ENCODE results near the gene PRM1. TPM values are rescaled to one million over a fixed set of nuclear protein-coding genes. Genes with fewer than 3 reads are reported as not detected.

PRM1 gene
- total and polyA plus RNA-seq, 2 of the 4 experiments (the other 2 are of a cell fraction): not detected

DNA sequence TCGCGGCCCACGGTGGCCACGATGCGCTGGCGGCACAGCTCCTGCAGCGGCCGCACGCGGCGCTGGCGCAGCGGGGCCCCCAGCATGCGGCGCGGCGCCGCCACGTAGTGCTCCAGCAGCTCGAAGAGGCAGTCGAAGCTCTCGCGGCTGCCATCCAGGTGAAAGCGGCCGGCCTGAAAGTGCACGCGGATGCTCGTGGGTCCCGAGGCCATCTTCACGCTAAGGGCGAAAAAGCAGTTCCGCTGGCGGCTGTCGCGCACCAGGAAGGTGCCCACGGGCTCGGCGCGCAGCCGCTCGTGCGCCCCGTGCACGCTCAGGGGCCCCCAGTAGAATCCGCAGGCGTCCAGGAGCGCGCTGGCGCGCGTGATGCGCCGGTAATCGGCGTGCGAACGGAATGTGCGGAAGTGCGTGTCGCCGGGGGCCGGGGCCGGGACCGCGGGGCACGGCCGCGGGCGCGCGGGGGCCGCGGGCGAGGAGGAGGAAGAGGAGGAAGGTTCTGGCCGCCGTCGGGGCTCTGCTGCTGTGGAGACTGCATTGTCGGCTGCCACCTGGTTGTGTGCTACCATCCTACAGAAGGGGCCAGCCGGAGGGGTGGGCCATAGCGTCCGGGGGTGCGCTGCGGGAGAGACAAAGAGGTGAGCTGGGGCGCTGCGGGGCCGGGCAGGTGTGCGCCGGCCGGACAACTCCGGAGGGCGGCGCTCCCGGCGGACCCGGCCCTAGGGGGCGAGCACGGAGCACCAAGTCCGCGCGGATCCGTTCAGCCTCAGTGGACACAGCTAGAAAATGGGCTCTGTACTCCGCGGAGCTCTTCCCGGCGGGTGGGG lies 26.0 kb downstream of the PRM1 start:
- Histone ChIP-seq H4K8ac (ENCODE audit: low read depth in 2 of 2, low read length in 2 of 2) (peak overlapping the region; percentile 51 to 53; a peak in 2 of 4 replicates), H3K27ac (ENCODE audit: insufficient read depth, low read length) (peak overlapping the region; percentile 72), H3K36me3 (ENCODE audit: control insufficient read depth, insufficient read depth, low read length) (peaks cover 31% of the 10 kb centered on the region), H3K9me1 (ENCODE audit: insufficient read depth, low read length) (peaks cover 9% of the 10 kb centered on the region; the same call in 1 of the 2 replicates), H2BK20ac (ENCODE audit: low read depth, low read length) (no peak overlapping the region), H2BK15ac (ENCODE audit: low read depth, low read length) (no peak overlapping the region), H3K4ac (ENCODE audit: low read depth, low read length) (peak overlapping the region; percentile 69), H3K18ac (ENCODE audit: low read depth, low read length) (peak overlapping the region; percentile 59; the same call in 1 of the 2 replicates), H3K27me3 (ENCODE audit: control insufficient read depth, insufficient read depth, low read length) (no peaks in the 10 kb centered on the region), H2BK120ac (ENCODE audit: low read depth, low read length) (0 out of 2 replicates have a peak overlapping the region, but pooled peaks have one; percentile 18), H2BK5ac (ENCODE audit: low read depth, low read length, poor library complexity, severe bottlenecking) (peak overlapping the region; percentile 31), H2AFZ (replicated peaks; ENCODE audit: low read length, poor library complexity) (peak overlapping the region; percentile 58), H3K4me1 (ENCODE audit: control insufficient read depth, insufficient read depth, low read length) (peaks cover 21% of the 10 kb centered on the region), H3K79me1 (ENCODE audit: low read depth in 1 of 2, low read length in 2 of 2) (peaks cover 14 to 40% of the 10 kb centered on the region in 2 experiments; a peak in 3 of 4 replicates), H3K14ac (replicated peaks; ENCODE audit: low read depth, low read length) (peak overlapping the region; percentile 67), H2AK5ac (ENCODE audit: low read depth, low read length) (peak overlapping the region; percentile 65), H3K56ac (ENCODE audit: extremely low read depth, insufficient read depth, low read length) (0 out of 2 replicates have a peak overlapping the region, but pooled peaks have one; percentile 0), H3K23ac (ENCODE audit: low read depth, low read length) (0 out of 2 replicates have a peak overlapping the region, but pooled peaks have one; percentile 48), H3K9ac (ENCODE audit: low read depth, low read length) (peak overlapping the region; percentile 91), H3K4me2 (ENCODE audit: low read depth, low read length) (peak overlapping the region; percentile 82), H4K91ac (ENCODE audit: insufficient read depth, low read depth, low read length) (peak overlapping the region; percentile 49; the same call in 1 of the 2 replicates), H3K4me3 (ENCODE audit: insufficient read depth, low read depth, low read length) (peak overlapping the region; percentile 87), H4K5ac (ENCODE audit: low read depth, low read length) (no peak overlapping the region), H2AK9ac (replicated peaks; ENCODE audit: low read depth, low read length, poor library complexity) (peak overlapping the region; percentile 83), H3K9me3 (ENCODE audit: control insufficient read depth, insufficient read depth, low read length) (no peaks in the 10 kb centered on the region), H4K20me1 (ENCODE audit: insufficient read depth, low read length) (peaks cover 52% of the 10 kb centered on the region)
- DNase-seq: peak; percentile 34
- no TSS peak for BruUV-seq (replicated peaks)
- ATAC-seq (ENCODE audit: low read depth): no peak
- WGBS, 2 experiments (ENCODE audit: extremely low coverage in 2 of 2, insufficient read length in 1 of 2): 1% methylated on average over 72 of the region's 105 CpGs; no CpG with 5 or more reads in 1 of the 2 experiments
- POLR2A ChIA-PET (ENCODE audit: unreplicated experiment): interaction anchor here (0.6 to 1.8 kb wide), 12 partner anchors 19 to 290 kb away, joined by 3 to 18 read pairs (median 5); partner anchors contain the start of gene PRM3
- in situ Hi-C loops (cut with MboI; ENCODE audit: low sequenced_read_pairs): loop anchor here (5.0 kb wide), 3 partner anchors 107 to 288 kb away; no protein-coding TSS in a partner anchor
- intact Hi-C loops (cut with micrococcal nuclease): loop anchor here (1.0 to 10.0 kb wide), 6 partner anchors 120 to 291 kb away; no protein-coding TSS in a partner anchor
- CTCF ChIA-PET: interaction anchor here (0.5 to 2.6 kb wide), 22 partner anchors 13 to 327 kb away, joined by 3 to 14 read pairs (median 3); no protein-coding TSS in a partner anchor
- dilution Hi-C loops (cut with HindIII; ENCODE audit: low sequenced_read_pairs, unreplicated experiment): no loop called here
- TF ChIP-seq, protein P1, sequence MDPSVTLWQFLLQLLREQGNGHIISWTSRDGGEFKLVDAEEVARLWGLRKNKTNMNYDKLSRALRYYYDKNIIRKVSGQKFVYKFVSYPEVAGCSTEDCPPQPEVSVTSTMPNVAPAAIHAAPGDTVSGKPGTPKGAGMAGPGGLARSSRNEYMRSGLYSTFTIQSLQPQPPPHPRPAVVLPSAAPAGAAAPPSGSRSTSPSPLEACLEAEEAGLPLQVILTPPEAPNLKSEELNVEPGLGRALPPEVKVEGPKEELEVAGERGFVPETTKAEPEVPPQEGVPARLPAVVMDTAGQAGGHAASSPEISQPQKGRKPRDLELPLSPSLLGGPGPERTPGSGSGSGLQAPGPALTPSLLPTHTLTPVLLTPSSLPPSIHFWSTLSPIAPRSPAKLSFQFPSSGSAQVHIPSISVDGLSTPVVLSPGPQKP (IDR thresholded peaks at IDR 0.05; ENCODE audit: borderline replicate concordance, low read depth, low read length): no peak
- TF ChIP-seq, protein P2, sequence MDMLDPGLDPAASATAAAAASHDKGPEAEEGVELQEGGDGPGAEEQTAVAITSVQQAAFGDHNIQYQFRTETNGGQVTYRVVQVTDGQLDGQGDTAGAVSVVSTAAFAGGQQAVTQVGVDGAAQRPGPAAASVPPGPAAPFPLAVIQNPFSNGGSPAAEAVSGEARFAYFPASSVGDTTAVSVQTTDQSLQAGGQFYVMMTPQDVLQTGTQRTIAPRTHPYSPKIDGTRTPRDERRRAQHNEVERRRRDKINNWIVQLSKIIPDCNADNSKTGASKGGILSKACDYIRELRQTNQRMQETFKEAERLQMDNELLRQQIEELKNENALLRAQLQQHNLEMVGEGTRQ (IDR thresholded peaks at IDR 0.05; ENCODE audit: low read depth, low read length): no peak
- peak; percentile 31; the same call in 1 of the 2 replicates for TF ChIP-seq BHLHE40 (IDR thresholded peaks at IDR 0.05; ENCODE audit: low read depth, low read length)
- TF ChIP-seq RCOR1 (IDR thresholded peaks at IDR 0.05; ENCODE audit: insufficient replicate concordance, low read length): no peak
- TF ChIP-seq SMC3 (IDR thresholded peaks at IDR 0.05; ENCODE audit: low read depth, low read length): 0 out of 2 replicates have a peak, but pooled peaks have one; percentile 4
- TF ChIP-seq POLR2A (IDR thresholded peaks at IDR 0.05; ENCODE audit: low read depth, low read length): no peak
- TF ChIP-seq NFE2L2 (IDR thresholded peaks at IDR 0.05; ENCODE audit: low read depth, low read length): no peak
- TF ChIP-seq FOS (IDR thresholded peaks at IDR 0.05; ENCODE audit: low read depth, low read length): no peak
- TF ChIP-seq RAD21 (IDR thresholded peaks at IDR 0.05; ENCODE audit: low read length): no peak; the same call in 1 of the 2 replicates
- TF ChIP-seq RFX5 (IDR thresholded peaks at IDR 0.05; ENCODE audit: low read depth, low read length): no peak
- TF ChIP-seq, protein P3, sequence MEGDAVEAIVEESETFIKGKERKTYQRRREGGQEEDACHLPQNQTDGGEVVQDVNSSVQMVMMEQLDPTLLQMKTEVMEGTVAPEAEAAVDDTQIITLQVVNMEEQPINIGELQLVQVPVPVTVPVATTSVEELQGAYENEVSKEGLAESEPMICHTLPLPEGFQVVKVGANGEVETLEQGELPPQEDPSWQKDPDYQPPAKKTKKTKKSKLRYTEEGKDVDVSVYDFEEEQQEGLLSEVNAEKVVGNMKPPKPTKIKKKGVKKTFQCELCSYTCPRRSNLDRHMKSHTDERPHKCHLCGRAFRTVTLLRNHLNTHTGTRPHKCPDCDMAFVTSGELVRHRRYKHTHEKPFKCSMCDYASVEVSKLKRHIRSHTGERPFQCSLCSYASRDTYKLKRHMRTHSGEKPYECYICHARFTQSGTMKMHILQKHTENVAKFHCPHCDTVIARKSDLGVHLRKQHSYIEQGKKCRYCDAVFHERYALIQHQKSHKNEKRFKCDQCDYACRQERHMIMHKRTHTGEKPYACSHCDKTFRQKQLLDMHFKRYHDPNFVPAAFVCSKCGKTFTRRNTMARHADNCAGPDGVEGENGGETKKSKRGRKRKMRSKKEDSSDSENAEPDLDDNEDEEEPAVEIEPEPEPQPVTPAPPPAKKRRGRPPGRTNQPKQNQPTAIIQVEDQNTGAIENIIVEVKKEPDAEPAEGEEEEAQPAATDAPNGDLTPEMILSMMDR (conservative IDR thresholded peaks at IDR 0.05; ENCODE audit: low read depth, low read length): no peak; the same call in 1 of the 2 replicates
- no peak for TF ChIP-seq CEBPB (IDR thresholded peaks at IDR 0.05; ENCODE audit: low read depth, low read length)
